HG02623 (cell line): ENCODE data around the gene PRR14L.
"Not testable (repeated sequence)": the region's sequence is repeated elsewhere in the genome, so short reads cannot be mapped to it uniquely, and the experiment has no call there.

ENCODE experiments used
- ATAC-seq: cut with Tn5 transposase; IDR thresholded peaks from one replicate; pipeline ENCODE4 v1.9.1; 2021; ENCODE audit warnings: moderate library complexity; ENCODE audit not compliant: unreplicated experiment

PRR14L gene

GRCh38 chr22:31683181-31684105 is 66.5 kb downstream of the PRR14L start:
- no peak for ATAC-seq

GRCh38 chr22:31682751-31683150 is 67.2 kb downstream of the PRR14L start:
- no peak for ATAC-seq

GRCh38 chr22:31681349-31682345 is 68.3 kb downstream of the PRR14L start:
- ATAC-seq = no peak

- ATAC-seq = no peak
Observed at GRCh38 chr22:31680861-31681341, 69.0 kb downstream of the PRR14L start.

GRCh38 chr22:31678748-31679147 is 71.2 kb downstream of the PRR14L start:
- ATAC-seq = no peak

GRCh38 chr22:31676700-31677099 is 73.2 kb downstream of the PRR14L start:
- ATAC-seq = peak; percentile 85

GRCh38 chr22:31674219-31674618 is 75.7 kb downstream of the PRR14L start:
- ATAC-seq = not testable (repeated sequence)

GRCh38 chr22:31668849-31669248 is 81.1 kb downstream of the PRR14L start:
- ATAC-seq = not testable (repeated sequence)

- no peak for ATAC-seq
Observed at GRCh38 chr22:31662668-31663037, 87.3 kb downstream of the PRR14L start.

GRCh38 chr22:31661851-31662667 is 87.9 kb downstream of the PRR14L start, which contains the start of gene PISD:
TSS of gene PISD (minus strand) at chr22:31662215. CDS start at chr22:31662208, 7 bp downstream.
- peak; percentile 82 for ATAC-seq

GRCh38 chr22:31660860-31661341 is 89.0 kb downstream of the PRR14L start:
- ATAC-seq = not testable (repeated sequence)

- no peak for ATAC-seq
Observed at GRCh38 chr22:31659246-31659645, 90.7 kb downstream of the PRR14L start.

GRCh38 chr22:31654408-31654807 is 95.5 kb downstream of the PRR14L start:
- no peak for ATAC-seq

- ATAC-seq = no peak
Observed at GRCh38 chr22:31653944-31654343, 96.0 kb downstream of the PRR14L start.

GRCh38 chr22:31652911-31653684 is 96.8 kb downstream of the PRR14L start:
- no peak for ATAC-seq

GRCh38 chr22:31652088-31652487 is 97.8 kb downstream of the PRR14L start:
- no peak for ATAC-seq

- ATAC-seq = no peak
Observed at GRCh38 chr22:31651664-31652063, 98.3 kb downstream of the PRR14L start.

- no peak for ATAC-seq
Observed at GRCh38 chr22:31650391-31650790, 99.5 kb downstream of the PRR14L start.

GRCh38 chr22:31647523-31648320 is 102.2 kb downstream of the PRR14L start:
- no peak for ATAC-seq
